ENCODE measurements around the gene LOXL3.

GRCh38 chr2:74536166-74536950 is 17.4 kb downstream of the LOXL3 start:
- TF ChIP-seq CTCF (conservative IDR thresholded peaks at IDR 0.05; ENCODE audit: low read length) = no peak; the same call in 1 of the 2 replicates
- no peak for TF ChIP-seq EZH2phosphoT487 (IDR thresholded peaks at IDR 0.05; ENCODE audit: borderline replicate concordance, low read depth, low read length)
